Measurements from ENCODE around the gene KREMEN2. TPM values are rescaled to one million over a fixed set of nuclear protein-coding genes. Genes with fewer than 3 reads are reported as not detected.

The KREMEN2 gene
- total and polyA plus RNA-seq, 2 of the 13 experiments (the other 11 are each of a cell fraction or from before 2014, with no cell fraction given), result 0.48 to 1.2 TPM

GRCh38 chr16:3003582-3004270 lies 39.7 kb downstream of the KREMEN2 start (continued):
- TF ChIP-seq UBTF (CRISPR knock-in tag; IDR thresholded peaks at IDR 0.05), result peak; percentile 45
- TF ChIP-seq ZNF274 (CRISPR knock-in tag; IDR thresholded peaks at IDR 0.05), result 0 out of 2 replicates have a peak, but pooled peaks have one; percentile 22
- TF ChIP-seq SPEN (CRISPR knock-in tag; IDR thresholded peaks at IDR 0.05; ENCODE audit: low read depth), result peak; percentile 58
- TF ChIP-seq CBX2 (IDR thresholded peaks at IDR 0.05; ENCODE audit: low read depth, low read length), result no peak
- no peak for TF ChIP-seq CBX2 (CRISPR knock-in tag; IDR thresholded peaks at IDR 0.05; ENCODE audit: low read depth)
- no peak; the same call in 1 of the 2 replicates for TF ChIP-seq ZNF329 (CRISPR knock-in tag; IDR thresholded peaks at IDR 0.05; ENCODE audit: low read depth)
- TF ChIP-seq ZNF770 (CRISPR knock-in tag; IDR thresholded peaks at IDR 0.05), result peak; percentile 34; the same call in 1 of the 2 replicates
- peak; percentile 76; the same call in 1 of the 2 replicates for TF ChIP-seq SIN3A (IDR thresholded peaks at IDR 0.05; ENCODE audit: borderline replicate concordance, low read depth, low read length)
- TF ChIP-seq, protein P1, sequence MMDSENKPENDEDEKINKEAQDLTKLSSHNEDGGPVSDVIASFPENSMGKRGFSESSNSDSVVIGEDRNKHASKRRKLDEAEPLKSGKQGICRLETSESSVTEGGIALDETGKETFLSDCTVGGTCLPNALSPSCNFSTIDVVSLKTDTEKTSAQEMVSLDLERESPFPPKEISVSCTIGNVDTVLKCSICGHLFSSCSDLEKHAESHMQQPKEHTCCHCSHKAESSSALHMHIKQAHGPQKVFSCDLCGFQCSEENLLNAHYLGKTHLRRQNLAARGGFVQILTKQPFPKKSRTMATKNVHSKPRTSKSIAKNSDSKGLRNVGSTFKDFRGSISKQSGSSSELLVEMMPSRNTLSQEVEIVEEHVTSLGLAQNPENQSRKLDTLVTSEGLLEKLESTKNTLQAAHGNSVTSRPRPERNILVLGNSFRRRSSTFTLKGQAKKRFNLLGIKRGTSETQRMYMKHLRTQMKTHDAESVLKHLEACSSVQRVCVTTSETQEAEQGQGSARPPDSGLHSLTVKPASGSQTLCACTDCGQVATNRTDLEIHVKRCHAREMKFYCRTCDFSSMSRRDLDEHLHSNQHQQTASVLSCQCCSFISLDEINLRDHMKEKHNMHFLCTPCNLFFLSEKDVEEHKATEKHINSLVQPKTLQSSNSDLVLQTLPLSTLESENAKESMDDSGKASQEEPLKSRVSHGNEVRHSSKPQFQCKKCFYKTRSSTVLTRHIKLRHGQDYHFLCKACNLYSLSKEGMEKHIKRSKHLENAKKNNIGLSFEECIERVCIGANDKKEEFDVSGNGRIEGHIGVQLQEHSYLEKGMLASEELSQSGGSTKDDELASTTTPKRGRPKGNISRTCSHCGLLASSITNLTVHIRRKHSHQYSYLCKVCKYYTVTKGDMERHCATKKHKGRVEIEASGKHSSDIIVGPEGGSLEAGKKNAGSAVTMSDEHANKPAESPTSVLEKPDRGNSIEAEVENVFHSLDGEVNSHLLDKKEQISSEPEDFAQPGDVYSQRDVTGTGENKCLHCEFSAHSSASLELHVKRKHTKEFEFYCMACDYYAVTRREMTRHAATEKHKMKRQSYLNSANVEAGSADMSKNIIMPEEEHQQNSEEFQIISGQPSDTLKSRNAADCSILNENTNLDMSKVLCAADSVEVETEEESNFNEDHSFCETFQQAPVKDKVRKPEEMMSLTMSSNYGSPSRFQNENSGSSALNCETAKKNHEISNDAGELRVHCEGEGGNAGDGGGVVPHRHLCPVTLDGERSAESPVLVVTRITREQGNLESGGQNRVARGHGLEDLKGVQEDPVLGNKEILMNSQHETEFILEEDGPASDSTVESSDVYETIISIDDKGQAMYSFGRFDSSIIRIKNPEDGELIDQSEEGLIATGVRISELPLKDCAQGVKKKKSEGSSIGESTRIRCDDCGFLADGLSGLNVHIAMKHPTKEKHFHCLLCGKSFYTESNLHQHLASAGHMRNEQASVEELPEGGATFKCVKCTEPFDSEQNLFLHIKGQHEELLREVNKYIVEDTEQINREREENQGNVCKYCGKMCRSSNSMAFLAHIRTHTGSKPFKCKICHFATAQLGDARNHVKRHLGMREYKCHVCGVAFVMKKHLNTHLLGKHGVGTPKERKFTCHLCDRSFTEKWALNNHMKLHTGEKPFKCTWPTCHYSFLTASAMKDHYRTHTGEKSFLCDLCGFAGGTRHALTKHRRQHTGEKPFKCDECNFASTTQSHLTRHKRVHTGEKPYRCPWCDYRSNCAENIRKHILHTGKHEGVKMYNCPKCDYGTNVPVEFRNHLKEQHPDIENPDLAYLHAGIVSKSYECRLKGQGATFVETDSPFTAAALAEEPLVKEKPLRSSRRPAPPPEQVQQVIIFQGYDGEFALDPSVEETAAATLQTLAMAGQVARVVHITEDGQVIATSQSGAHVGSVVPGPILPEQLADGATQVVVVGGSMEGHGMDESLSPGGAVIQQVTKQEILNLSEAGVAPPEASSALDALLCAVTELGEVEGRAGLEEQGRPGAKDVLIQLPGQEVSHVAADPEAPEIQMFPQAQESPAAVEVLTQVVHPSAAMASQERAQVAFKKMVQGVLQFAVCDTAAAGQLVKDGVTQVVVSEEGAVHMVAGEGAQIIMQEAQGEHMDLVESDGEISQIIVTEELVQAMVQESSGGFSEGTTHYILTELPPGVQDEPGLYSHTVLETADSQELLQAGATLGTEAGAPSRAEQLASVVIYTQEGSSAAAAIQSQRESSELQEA (CRISPR knock-in tag; IDR thresholded peaks at IDR 0.05; ENCODE audit: not compliant biosample characterization), result no peak
- TF ChIP-seq ZNF17 (CRISPR knock-in tag; IDR thresholded peaks at IDR 0.05), result no peak
- TF ChIP-seq SMAD9 (CRISPR knock-in tag; IDR thresholded peaks at IDR 0.05), result no peak
- peak; percentile 57; the same call in 1 of the 2 replicates for TF ChIP-seq THAP9 (CRISPR knock-in tag; IDR thresholded peaks at IDR 0.05; ENCODE audit: borderline replicate concordance)

Measured in HepG2 (cell line).